ENCODE measurements around the gene BAIAP2L2.
"Not testable (repeated sequence)": the region's sequence is repeated elsewhere in the genome, so short reads cannot be mapped to it uniquely, and the experiment has no call there.

The BAIAP2L2 gene

GRCh38 chr22:38126928-38127668 lies 16.6 kb upstream of the BAIAP2L2 start:
- no peak for DNase-seq

GRCh38 chr22:38125751-38126201 lies 15.3 kb upstream of the BAIAP2L2 start:
- no peak for DNase-seq

DNA sequence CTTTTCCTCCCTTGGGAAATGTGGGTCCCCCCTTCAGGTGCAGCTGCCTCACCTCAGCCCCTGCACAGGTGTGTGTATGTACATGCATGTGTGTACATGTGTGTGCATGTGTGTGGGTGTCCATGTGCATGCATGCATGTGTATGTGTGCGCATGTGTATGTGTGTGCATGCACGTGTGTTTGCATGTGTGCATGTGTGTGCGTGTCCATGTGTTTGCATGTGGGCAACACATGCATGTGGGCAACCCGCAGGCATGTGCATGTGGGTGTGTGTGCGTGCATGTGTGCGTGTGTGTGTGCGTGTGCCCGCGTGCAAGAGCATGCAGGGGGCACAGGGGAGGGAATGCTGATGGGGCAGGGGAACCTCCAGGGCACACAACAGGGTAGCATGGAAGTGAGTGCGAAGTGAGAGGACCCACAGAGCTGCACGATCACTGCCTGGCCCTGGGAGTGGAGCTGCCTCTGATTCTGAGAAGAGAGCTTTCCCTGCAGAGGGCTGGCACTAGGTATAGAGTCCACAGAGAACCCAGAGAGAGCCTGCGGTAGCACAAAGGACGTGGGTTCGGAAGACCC lies 14.6 kb upstream of the BAIAP2L2 start:
- no peak for DNase-seq

DNA sequence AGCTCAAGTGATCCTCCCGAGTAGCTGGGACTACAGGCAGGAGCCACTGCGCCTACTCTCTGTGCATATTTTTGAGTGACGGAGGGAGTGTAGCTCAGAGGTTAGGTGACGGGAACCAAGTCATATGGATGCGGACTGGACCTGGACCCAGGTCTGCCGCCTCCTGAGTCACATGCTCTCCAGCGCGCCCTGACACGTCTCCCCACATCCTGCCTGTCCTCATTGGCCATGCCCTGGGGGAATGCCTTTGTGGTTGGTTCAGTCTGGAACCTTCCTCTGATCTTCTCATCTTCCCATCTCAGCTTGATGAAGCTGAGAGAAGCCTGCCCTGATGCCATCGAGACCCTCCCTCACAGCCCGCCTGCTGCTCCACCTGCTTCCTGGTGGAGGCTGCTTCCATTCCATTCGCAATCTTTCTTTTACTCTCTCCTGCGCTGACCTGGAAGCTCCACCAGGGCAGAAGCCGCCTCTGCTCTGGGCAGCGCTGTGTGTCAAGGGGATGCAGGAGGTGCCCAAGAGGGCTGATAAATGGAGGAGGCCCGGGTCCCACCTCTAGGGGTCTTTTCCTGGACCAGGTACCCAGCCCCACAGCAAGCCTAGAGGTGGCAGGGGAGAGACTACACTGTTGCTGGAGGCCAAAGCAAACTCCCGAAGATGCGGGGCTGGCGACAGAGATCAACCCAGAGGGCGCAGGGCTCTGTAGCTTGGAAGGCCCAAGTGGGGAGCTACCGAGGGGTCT lies 13.9 kb upstream of the BAIAP2L2 start:
- DNase-seq, result no peak

- no peak for DNase-seq
Measured at GRCh38 chr22:38122616-38123015, 12.1 kb upstream of the BAIAP2L2 start.

GRCh38 chr22:38120359-38121110 lies 10.1 kb upstream of the BAIAP2L2 start:
- DNase-seq, result no peak

GRCh38 chr22:38118747-38119146 lies 8.3 kb upstream of the BAIAP2L2 start:
- DNase-seq, result not testable (repeated sequence)

DNA sequence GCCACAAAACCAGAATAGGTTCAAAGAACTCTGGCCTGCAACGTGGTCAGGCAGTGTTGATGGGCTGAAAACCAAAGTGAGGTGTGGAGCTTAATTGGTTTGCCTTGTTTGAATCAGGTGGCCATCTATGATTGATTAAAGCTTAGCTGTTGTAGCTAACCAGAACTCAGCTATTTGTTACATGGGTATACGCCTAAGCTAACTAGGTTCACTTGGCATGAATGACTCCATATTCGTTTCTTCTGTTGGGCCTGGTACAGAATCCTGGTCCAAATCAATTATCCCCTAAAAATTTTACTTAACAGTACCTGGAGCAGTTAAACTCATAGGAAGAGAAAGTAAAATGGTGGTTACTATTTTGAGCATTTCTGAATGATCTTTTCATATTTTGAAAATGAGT lies 7.7 kb upstream of the BAIAP2L2 start:
- DNase-seq, result no peak

- not testable (repeated sequence) for DNase-seq
Measured at GRCh38 chr22:38117556-38117955, 7.1 kb upstream of the BAIAP2L2 start.

DNA sequence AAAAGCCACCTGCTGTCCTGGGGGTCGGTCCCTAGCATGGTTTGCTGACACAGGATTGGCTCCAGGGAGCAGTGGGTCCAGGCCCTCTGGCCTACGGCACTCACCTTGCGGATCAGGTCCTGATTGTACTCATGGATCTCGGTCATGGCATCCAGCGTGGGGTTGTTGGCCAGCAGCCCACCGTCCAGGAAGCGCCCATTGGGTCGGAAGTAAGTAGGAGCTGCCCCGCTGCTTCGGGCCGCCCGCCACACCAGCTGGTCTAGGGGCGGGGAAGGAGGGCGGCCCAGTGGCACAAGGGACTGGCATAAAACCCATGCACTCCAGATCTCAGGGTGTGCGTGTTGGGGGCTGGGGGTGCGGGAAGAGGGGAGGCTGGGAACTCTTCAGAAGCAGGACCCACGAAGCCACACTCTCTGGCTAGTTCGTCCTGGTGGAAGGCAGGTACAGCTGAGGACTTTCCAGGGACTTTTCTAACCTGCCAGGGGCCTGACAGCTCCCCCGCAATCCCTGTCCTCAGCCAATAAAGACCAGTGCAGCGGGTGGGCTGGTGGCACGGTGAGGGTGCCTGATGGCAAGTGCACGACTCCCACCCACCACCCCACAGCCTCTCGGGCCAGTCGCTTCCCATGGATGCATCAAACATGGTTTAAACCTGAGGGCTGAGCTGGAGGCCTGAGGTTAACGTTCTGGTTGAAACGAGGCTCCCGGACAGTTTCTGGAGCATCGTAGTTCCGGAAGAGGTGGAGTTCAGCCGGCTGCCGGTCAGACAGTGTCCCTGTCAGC lies 5.1 kb upstream of the BAIAP2L2 start:
- no peak for DNase-seq

GRCh38 chr22:38114484-38115398 lies 4.3 kb upstream of the BAIAP2L2 start:
- DNase-seq, result peak; percentile 80

DNA sequence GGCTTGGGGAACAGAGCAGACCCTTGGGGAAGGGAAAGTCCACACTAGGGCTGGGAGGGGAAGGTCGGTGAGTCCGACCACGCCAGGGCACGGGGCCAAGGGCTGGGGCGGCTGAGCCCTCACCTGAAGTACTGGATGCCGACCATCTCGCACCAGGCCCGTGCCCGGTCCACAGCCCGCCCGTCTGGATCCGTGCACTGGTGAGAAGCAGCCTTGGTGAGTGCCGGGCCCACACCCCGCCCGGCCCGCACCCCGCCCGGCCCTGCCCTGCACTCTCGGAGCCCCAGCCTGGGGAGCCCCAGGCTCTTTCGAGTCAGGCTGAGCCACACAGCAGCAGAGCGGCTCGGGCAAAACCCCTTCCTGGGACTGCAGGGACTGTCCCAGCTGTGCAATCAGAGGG lies 1.9 kb upstream of the BAIAP2L2 start:
- DNase-seq, result peak; percentile 12

DNA sequence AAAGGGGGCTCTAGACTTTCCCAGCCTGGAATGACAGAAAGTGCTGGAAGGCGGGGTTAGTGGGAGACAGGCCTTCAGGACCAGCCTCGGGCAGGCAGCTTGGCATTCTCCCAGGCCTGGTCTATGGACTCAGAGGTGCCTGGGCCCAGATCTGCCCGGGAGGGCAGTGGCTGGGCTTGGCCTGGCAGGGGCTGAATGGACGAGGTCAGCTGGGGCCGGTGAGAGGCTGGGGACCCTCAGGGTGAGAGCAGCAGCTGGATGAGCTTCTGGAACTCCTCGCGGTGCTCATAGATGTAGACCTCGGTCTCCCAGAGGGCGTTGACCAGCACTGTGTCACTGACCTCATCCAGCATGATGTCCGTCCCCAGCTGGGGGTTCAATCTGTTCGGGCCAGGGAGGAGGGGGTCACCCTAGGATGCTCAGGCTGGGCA lies 1.5 kb upstream of the BAIAP2L2 start:
- DNase-seq, result no peak

GRCh38 chr22:38110863-38111852 lies 674 bp upstream of the BAIAP2L2 start:
- DNase-seq, result peak; percentile 13

DNA sequence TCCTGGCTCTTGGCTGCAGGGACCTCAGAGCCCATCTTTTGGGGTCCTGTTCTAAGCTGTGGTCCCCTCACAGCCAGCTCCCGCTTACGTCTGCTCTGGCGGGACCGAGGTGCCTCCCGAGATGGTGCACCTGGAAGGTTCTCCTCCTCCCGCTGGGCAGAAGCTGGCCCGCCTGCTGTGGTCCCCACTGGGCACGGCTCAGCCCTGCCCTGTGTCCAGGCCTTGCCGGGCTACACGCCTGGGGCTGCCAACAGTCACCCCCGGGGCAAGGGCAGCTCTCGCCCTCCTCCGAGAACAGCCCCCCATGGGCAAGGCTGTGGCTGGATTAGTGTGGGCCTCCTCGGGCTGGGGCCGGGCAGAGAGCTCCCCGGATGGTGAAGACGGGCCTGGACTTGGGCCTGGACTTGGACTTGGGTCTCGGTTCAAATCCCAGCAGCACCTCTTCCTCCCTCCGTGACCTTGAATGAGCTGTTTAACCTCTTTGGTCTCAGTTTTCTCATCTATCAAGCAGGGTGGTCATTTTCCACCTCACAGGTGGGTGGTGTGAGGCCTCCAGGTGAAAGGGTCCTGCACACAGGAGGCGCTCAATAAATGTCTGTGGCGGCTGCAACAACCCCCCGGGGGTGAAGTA lies 998 bp downstream of the BAIAP2L2 start:
- DNase-seq, result no peak

DNA sequence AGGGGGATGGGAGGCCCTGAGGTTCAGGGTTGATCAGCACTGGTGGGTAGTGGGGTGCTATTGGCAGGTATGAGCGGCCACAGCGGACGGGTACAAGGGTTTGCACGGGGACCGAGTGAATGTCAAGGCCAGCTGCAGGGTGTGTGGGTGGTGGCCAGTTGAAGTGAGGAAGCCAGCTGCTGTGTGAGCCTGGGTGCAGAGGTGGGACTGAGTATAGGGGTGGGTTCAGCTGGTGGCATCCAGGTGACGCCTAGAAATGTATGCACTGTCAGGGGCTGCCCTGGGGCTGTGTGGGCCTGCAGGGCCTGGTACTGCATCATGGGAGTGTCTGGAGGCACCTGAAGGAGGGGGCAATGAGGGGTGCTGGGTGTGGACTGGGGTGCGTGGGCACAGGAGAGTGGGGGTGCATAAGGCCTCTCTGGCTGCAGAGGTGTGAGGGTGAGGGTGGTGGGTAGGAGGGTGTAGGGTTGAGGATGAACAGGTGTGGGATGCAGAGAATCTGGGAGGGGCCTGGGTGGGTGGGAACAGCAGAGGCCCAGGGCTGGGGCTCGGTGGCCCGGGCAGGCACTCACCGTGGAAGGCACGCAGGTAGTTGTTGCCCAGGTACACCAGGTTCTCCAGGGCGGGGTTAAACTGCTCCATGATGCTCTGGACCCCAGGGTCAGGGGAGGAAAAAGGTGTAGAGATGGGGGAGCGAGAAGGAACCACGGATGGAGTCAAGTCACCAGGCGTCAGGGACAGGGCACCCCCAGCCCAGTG lies 1.7 kb downstream of the BAIAP2L2 start:
- no peak for DNase-seq

DNA sequence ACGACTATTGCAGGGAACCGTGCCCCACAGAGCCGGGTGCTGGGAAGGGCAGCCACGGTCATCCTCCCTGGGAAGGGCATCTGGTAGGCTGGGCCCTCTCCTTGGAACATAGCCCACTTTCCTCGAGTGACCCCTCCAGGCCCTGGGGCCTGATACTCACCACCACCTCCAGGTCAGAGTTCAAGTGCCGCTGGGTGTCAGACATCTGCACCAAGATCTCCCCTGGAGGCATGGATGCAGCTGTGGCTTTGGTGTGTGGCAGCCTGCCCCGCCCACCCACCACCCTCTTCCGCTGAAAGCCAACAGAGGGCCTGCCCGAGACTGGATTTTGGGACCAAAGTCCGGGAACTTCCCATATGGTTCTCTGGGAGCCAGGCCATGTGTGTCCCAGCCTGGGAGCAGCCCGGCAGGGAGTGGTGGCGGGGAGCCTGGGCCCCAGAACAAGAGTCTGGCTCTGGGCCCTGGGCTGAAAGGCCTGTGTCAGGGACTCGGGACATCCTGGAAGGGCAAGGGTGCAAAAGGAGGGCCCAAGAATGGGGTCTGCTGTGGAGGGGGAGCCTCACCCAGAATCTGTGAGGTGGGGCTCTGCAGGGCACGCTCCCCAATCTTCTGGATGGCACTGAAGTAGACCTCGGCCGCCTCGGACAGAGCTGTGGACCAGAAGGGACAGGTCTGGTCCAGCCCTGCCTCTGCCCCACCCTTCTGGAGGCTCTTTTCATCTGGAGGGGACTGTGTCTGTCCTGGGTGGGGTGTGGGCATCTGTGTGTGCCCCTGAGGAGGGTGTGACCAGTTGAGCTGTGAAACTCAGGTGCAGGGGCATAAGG lies 2.6 kb downstream of the BAIAP2L2 start:
- no peak for DNase-seq
